GM12874 (cell line): Measurements from ENCODE around the gene GLRA3.

Experiments
- CTCF ChIP-seq: IDR thresholded peaks from 2 replicates; pipeline ENCODE4 v1.5.1; 2011; ENCODE audit warnings: low read depth, mild to moderate bottlenecking, control low read depth, low read length, moderate library complexity; ENCODE audit not compliant: insufficient read depth

Gene GLRA3

GRCh38 chr4:174633399-174633798, 195.6 kb downstream of the GLRA3 start:
- TF ChIP-seq CTCF: no peak

GRCh38 chr4:174631901-174632758, 196.9 kb downstream of the GLRA3 start:
- peak; percentile 52; the same call in 1 of the 2 replicates for TF ChIP-seq CTCF

- no peak for TF ChIP-seq CTCF
These were observed 199.8 kb downstream of the GLRA3 start for GRCh38 chr4:174629265-174629664.

GRCh38 chr4:174628191-174628590, 200.9 kb downstream of the GLRA3 start:
- TF ChIP-seq CTCF: no peak

GRCh38 chr4:174627473-174627872, 201.6 kb downstream of the GLRA3 start:
- TF ChIP-seq CTCF: no peak

- TF ChIP-seq CTCF: no peak
These were observed 202.6 kb downstream of the GLRA3 start for GRCh38 chr4:174626342-174627008.

- TF ChIP-seq CTCF: no peak
These were observed 212.4 kb downstream of the GLRA3 start for GRCh38 chr4:174616661-174617060.
